Measurements from ENCODE around the gene SLC22A13.

DNA sequence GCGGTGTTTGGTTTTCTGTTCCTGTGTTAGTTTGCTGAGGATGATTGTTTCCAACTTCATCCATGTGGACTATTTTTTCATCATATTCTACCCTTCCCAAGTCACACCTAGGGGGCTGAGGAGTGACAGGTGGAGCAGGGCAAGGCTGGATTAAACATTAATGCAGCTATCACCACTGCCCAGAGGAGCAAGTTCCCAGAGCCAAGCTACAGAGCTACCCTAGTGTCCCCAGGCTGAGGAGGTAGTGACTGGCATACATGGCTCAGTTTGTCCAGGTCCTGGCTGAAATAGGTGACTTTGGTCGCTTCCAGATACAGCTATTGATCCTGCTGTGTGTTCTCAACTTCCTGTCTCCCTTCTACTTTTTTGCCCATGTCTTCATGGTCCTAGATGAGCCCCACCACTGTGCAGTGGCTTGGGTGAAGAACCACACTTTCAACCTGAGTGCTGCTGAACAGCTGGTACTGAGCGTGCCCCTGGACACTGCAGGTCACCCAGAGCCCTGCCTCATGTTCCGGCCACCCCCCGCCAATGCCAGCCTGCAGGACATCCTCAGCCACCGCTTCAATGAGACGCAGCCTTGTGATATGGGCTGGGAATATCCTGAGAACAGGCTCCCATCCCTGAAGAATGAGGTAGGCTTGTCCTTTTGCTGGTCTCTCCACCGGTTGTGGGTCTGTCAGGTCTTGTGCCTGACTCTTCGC is at the start of gene SLC22A13:
- TF ChIP-seq, protein P1, sequence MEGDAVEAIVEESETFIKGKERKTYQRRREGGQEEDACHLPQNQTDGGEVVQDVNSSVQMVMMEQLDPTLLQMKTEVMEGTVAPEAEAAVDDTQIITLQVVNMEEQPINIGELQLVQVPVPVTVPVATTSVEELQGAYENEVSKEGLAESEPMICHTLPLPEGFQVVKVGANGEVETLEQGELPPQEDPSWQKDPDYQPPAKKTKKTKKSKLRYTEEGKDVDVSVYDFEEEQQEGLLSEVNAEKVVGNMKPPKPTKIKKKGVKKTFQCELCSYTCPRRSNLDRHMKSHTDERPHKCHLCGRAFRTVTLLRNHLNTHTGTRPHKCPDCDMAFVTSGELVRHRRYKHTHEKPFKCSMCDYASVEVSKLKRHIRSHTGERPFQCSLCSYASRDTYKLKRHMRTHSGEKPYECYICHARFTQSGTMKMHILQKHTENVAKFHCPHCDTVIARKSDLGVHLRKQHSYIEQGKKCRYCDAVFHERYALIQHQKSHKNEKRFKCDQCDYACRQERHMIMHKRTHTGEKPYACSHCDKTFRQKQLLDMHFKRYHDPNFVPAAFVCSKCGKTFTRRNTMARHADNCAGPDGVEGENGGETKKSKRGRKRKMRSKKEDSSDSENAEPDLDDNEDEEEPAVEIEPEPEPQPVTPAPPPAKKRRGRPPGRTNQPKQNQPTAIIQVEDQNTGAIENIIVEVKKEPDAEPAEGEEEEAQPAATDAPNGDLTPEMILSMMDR (conservative IDR thresholded peaks at IDR 0.05 in 1 of 2, IDR thresholded peaks at IDR 0.05 in 1 of 2; ENCODE audit: low read depth in 1 of 2, low read length in 2 of 2), result no peak
- no peak for TF ChIP-seq EZH2 (IDR thresholded peaks at IDR 0.05; ENCODE audit: low read length, missing control alignments)
